SHP77 (cell line): Measurements from ENCODE around the gene SLC1A7.

Experiments used
- DNase-seq, 2 experiments: peaks; one replicate each; lab custom pipeline; 2025; lab: John Stamatoyannopoulos, UW

SLC1A7 gene

DNA sequence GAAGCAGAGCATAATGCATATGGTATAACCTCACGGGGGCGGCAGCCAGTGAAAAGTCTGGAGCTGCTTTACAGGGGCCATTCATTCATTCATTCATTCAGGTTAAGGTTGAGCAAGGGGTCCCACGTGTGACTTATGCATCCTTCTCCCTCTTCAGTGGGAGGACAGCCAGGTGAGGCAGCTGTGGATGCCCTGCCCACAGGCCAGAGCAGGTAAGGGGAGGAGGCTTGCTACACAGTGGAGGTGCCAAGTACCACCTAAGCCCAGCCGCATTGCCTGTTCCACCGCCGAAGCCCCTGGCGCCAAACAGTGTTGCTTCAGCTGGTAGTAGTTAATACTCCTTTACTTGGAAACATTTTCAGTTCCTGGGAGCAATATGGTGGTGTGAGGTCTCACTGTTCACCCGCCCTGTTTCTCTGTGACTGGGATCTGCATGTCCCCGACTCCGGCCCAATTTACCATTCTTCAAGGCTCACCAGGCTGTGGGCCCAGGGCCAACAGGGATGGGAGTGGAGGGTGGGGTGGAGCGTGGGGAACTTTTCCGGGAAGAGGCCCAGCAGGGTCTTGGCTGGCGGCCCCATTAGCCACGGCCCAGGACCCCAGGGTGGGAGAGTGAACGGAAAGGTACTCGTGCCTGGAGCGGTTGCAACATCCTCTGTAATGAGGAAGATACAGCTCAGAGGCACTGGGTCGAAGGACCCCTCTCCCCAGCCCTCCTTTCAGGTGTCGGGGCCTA lies 81.1 kb downstream of the SLC1A7 start:
- DNase-seq = no peak

DNA sequence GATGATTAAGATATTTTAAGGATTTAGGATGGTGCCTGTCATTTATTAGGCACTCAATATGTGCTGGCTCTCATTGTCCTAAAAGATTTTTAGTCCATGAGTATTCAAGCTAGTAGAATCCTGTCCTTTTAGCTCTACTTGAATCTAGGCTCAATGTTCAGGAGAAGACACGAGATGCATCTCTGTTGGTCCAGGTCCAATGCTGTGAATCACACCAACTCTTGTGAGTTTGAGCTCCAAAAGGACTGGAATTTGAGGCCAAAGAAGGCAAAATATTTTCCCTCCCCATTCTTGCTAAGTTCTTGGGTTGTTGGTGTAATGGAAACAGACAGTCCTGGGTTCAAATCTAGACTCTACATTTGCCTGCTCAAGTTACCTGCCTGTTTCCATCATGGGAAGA lies 81.9 kb downstream of the SLC1A7 start:
- no peak for DNase-seq

DNA sequence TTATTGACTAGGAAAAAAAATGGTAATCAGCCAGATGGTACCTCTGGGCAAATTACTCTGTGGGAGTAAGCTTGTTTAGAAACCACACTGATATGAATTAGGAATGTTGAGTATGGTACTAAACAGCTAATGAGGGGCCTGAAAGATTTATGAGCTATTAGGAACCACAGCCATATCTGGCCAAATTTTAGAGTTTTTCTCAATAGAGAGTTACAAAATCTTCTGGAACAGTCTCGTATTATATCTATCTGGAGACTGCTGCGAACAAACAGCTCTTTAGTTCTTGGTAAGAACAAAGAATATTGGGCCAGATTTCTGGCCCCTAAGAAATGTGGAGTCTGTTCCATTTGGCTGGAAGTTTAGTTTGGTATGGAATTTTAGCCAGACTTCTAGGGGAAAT lies 85.3 kb downstream of the SLC1A7 start:
- DNase-seq = no peak

DNA sequence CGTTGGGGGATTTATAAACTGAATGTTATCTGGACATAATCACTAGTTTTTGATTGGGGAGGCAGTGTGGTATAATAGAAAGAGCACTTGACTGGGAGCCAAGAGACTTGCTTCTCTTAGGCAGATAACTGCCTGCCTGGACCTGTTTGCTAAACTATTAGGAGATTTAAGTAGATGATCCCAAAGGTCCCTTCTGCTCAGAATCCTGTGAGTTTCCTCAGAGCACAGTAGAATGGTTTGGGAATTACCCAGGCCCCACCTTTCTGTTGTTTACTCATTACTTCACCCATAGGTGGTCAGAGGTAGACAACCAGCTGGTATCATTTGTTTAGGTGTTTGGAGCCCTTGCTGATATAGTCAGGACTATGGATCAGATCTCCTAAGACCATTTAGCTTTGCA lies 90.8 kb downstream of the SLC1A7 start:
- DNase-seq = no peak

DNA sequence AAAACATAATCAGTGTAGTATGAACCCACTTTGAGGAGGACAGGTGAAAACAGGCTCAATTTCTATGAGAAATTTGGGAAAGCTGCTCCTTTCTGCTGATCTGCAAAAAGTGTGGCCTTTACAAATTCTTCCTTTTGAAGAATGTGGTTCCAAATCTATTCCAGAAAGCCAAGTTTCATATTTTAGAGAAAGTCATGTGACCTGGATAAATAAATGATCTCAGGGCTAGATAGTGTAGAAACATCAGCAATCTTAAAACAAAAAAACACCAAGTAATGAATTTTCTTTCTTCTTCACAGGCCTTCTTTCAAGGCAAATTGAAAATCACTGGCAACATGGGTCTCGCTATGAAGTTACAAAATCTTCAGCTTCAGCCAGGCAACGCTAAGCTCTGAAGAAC lies 92.1 kb downstream of the SLC1A7 start:
- DNase-seq = no peak

DNA sequence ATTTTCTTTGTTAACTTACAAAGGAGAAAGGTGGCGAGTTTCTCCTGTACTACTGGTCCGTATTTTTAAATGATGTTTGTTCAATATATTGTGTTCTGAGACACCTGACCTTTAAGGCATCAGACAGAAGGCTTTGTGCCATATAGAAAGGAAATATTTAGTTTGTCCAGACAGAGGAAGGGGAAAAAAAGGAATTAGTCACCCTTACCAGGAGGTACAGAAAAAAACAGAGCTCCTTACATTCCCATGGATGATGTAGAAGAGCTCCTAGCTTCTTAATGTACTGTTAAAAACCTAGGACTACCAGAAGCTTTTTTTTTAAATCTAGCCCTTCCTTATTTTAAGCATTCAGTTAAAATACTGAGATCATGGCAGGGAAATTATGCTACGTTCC lies 92.9 kb downstream of the SLC1A7 start:
- DNase-seq = no peak

DNA sequence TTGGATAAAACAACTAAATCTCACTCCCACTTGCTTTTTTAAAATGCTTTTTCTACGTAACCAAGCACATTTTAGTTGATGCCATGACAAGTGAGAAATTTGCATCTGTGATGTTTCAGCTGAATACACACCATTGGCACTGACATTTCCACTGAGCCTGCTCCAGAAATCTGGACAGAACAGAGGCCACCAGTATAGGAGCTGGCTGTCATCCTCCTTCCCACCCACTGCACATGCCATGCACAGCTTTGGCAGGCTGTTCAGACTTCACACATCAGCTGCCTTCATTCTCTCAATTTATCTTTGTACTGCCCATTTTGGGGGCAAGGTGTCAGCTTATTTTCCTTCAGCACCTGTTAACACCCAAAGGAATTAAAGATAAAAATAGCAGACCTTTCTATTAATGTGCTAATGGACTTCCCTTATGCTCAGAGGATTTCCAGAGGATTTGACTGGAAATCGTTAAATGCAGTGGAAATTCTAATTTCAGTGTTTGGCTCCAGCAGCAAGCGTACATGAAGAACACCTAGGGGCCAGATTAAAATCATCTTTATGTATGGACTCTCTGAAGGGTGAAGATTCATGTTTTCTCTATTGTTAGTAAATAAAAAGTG lies 93.4 kb downstream of the SLC1A7 start:
- no peak for DNase-seq

DNA sequence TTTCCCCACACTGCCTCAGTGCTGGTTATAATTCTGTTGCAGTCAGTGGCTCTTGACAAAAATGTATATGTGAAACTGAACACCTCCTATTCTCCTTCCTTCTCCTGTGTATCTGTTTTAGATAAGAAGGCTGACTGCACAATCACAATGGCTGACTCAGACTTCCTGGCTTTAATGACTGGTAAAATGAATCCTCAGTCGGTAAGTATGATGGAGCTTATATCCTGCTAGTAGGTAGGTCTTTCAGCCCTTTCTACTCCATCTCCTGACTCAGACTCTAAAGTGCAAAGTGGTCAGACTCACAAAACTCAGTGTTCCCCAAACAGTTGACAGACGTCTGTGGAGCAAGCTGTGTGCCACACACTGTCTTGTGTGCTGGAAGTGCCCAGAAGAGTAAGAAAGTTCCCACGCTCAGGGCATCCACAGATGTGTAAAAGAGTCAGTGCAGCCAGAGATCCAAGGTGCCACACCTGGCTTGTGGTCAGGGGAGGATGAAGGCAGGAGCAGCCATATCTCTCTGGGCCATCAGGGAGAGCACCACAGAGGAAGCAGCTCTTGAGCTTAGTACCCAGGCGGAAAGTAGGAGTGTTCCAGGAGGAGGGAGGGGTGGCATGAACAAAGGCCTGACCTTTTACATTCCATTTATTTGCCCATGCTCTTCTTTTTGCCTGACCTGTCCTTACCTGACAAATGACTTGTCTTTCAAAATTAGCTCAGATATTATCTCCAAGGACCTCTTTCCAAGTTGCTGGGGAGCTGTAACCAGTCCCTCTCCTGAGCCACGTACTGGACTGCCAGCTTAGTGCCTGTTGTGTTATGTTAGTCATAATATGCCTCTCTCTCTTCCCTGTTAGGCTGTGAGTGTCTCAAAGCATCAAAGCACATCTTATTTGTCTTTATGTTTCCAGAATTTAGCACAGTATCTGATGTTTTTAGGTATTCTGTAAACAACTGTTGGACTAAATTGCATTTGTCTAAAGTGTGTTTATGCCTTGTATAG lies 94.4 kb downstream of the SLC1A7 start:
- DNase-seq = no peak

DNA sequence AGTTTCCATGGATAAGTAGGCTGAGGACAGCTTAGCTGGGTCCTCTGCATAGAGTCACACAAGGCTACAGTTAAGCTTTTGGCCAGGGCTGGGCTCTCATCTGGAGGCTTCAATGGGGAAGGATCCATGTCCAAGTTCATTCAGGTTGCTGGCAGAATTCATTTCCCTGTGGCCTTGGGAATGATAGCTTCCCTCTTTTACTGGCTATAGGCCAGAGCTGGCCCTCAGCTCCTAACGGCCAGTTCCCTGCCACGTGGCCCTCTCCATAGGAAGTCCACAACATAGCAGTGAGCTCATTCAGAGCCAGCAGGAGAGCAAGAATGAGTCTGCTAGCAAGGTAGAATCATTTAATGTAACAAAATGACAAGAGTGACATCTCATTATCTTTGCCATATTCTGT lies 95.5 kb downstream of the SLC1A7 start:
- peak in 1 of 2 experiments; percentile 40 for DNase-seq

DNA sequence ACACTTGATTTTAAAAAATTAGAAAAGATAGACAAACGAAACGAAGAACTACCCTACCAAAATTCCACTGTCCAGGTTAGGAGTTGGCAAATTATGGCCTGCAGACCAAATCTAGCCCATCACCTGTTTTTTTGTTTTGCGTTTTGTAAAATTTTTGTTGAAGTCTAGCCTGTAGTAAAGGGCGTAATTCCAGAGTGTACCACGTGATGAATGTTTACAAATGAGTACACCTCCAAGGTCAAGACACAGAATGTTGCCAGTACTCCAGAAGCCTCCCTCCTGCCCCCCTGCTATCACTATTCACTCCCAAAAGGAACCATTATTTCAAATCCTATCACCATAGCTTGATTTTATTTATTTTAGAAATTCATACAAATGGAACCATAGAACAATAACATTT lies 97.5 kb downstream of the SLC1A7 start:
- DNase-seq = no peak

DNA sequence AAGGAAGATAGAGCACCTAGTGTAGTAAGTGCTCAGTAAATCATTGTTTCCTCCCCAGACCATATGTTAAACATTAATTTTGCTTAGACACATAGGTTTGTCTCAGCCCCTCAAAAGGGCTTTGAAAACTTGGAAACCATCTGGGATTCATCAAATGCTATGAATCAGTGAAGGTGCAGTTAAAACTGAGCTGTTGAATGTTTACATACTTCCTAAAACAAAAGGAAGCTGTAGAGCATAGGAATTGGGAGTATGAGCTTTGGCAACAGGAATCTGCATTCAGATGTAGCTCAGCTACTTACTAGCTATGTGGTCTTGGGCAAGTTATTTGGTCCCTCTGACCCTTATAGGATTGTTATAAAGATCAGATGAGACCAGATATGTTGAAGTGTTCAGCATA lies 99.2 kb downstream of the SLC1A7 start:
- no peak for DNase-seq

DNA sequence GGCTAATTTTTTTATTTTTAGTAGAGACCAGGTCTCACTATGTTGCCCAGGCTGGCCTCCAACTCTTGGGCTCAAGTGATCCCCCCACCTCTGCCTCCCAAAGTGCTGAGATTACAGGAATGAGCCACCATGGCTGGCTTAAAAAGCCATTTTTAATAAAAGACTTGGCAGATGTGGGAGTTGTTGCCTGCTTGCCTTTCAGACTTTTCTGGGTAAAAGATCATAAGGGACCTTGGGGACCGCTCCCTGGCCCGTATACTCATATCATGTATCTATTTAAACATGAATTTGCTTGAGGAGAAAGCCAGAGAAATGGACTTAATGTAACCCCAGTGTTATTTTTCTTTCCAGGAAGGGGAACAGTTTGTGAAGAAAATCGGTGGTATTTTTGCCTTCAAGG lies 103.9 kb downstream of the SLC1A7 start:
- no peak for DNase-seq
